GM21390 (cell line): Measurements from ENCODE around the gene TRIM32.

ENCODE experiments used
- ATAC-seq: cut with Tn5 transposase; IDR thresholded peaks from one replicate; pipeline ENCODE4 v1.9.1; 2021; ENCODE audit not compliant: unreplicated experiment

The TRIM32 gene

DNA sequence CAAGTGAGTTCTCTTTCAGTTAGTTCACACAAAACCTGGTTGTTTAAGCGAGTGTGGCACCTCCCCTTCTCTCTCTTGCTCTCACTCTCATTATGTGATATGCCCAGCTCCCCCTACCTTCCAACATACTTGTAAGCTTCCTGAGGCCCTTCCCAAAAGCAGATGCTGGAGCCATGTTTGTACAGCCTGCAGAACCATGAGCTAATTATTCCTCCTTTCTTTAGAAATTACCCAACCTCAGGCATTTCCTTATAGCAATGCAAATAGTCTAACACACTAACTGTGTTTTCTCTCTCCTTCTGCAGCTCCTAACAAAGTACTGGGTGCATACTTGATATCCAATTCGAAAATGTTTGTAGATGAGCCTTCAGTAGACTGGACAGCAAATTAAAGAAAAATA, 62.7 kb downstream of the TRIM32 start:
- ATAC-seq = no peak

DNA sequence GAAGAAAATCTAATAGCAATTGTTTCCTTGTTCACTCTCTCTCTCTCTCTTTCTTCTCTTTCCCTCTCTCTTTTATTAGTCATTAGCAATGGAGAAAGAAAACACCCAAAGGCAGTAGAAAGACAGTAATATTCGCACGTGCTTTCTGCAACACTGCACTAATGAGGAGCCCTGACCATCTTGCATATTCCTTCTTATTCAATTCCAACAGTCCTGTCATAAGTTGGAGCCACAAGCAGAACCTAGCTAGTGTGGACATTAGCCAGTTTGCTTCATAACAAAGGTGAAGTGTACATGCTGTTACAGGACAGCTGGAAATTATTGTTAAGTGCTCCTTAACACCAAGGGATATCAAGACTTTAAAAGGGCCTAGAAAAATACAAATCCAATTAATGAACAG, 63.4 kb downstream of the TRIM32 start:
- no peak for ATAC-seq
